Measurements from ENCODE around the gene SAMSN1.

SAMSN1 gene

GRCh38 chr21:14483296-14483695 is 62.8 kb downstream of the SAMSN1 start:
- DNase-seq: no peak

GRCh38 chr21:14482165-14482564 is 64.0 kb downstream of the SAMSN1 start:
- no peak for DNase-seq

- DNase-seq: no peak
Measured at GRCh38 chr21:14480411-14481031, 65.6 kb downstream of the SAMSN1 start.

- no peak for DNase-seq
Measured at GRCh38 chr21:14479241-14479786, 66.8 kb downstream of the SAMSN1 start.

GRCh38 chr21:14477841-14478240 is 68.3 kb downstream of the SAMSN1 start:
- no peak for DNase-seq

- DNase-seq: no peak
Measured at GRCh38 chr21:14477133-14477532, 69.0 kb downstream of the SAMSN1 start.

GRCh38 chr21:14474995-14475394 is 71.1 kb downstream of the SAMSN1 start:
- DNase-seq: no peak

- no peak for DNase-seq
Measured at GRCh38 chr21:14469641-14470040, 76.5 kb downstream of the SAMSN1 start.

GRCh38 chr21:14466715-14467114 is 79.4 kb downstream of the SAMSN1 start:
- DNase-seq: no peak

- DNase-seq: no peak
Measured at GRCh38 chr21:14457762-14458161, 88.4 kb downstream of the SAMSN1 start.

GRCh38 chr21:14456911-14457310 is 89.2 kb downstream of the SAMSN1 start:
- no peak for DNase-seq

- no peak for DNase-seq
Measured at GRCh38 chr21:14454016-14455009, 91.8 kb downstream of the SAMSN1 start.

GRCh38 chr21:14453339-14454015 is 92.6 kb downstream of the SAMSN1 start:
- DNase-seq: no peak

- DNase-seq: no peak
Measured at GRCh38 chr21:14452727-14453241, 93.3 kb downstream of the SAMSN1 start.

- DNase-seq: peak; percentile 3
Measured at GRCh38 chr21:14452031-14452726, 93.9 kb downstream of the SAMSN1 start.

GRCh38 chr21:14451546-14451945 is 94.6 kb downstream of the SAMSN1 start:
- DNase-seq: no peak

GRCh38 chr21:14448784-14449183 is 97.3 kb downstream of the SAMSN1 start:
- DNase-seq: no peak

GRCh38 chr21:14438211-14438610 is 107.9 kb downstream of the SAMSN1 start:
- no peak for DNase-seq

GRCh38 chr21:14435423-14435822 is 110.7 kb downstream of the SAMSN1 start:
- no peak for DNase-seq

Measured in stimulated activated CD4-positive, alpha-beta T cell treated with anti-CD3 and anti-CD28 coated beads, Interleukin-12 subunit alpha, Interleukin-12 subunit beta, amount 100 ng/mL, for 4 hours (primary cell).